SK-N-SH (cell line): ENCODE measurements around the gene DTNA.

Source experiments
- POLR2AphosphoS5 ChIP-seq: IDR thresholded peaks from 2 replicates; pipeline ENCODE4 v1.6.1; 2012; ENCODE audit warnings: low read depth, low read length
- RXRA ChIP-seq: IDR thresholded peaks from 2 replicates; pipeline ENCODE4 v1.4.0; 2012; ENCODE audit warnings: low read depth, mild to moderate bottlenecking, borderline replicate concordance
- TF ChIP-seq, protein P1 (sequence below): fragments of 200-600 bp; sonication (generic); IDR thresholded peaks from 2 replicates; pipeline ENCODE4 v1.6.1; 2017; ENCODE audit warnings: antibody characterized with exemption, mild to moderate bottlenecking, moderate library complexity

DNA sequence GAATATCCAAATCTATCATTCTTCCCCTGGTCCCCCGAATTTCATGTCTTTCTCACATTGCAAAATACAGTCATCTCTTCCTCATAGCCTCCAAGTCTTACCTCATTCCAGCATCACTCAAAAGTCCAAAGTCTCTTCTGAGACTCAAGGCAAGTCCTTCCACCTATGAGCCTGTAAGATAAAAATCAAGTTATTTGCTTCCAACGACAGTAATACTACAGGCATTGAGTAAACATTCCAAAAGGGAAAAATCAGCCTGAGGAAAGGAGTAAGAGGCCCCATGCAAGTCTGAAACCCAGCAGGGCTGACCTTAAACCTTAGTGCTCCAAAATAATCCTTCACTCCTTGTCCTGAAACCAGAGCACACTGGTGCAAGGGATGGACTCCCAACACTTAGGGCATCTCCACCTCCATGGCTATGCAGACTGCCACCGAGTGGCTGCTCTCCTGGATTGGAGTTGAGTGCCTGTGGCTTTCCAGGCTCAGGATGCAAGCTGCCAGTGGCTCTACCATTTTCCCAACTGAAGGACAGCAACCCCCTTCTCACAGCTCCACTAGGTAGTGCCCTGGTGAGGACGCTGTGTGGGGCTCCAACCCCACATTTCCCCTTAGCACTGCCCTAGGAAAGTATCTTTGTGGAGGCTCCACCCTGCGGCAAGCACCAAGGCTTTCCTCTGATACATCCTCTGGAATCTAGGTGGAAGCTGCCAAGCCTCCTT, 16.3 kb downstream of the DTNA start:
- no peak for TF ChIP-seq POLR2AphosphoS5
- TF ChIP-seq, protein P1, sequence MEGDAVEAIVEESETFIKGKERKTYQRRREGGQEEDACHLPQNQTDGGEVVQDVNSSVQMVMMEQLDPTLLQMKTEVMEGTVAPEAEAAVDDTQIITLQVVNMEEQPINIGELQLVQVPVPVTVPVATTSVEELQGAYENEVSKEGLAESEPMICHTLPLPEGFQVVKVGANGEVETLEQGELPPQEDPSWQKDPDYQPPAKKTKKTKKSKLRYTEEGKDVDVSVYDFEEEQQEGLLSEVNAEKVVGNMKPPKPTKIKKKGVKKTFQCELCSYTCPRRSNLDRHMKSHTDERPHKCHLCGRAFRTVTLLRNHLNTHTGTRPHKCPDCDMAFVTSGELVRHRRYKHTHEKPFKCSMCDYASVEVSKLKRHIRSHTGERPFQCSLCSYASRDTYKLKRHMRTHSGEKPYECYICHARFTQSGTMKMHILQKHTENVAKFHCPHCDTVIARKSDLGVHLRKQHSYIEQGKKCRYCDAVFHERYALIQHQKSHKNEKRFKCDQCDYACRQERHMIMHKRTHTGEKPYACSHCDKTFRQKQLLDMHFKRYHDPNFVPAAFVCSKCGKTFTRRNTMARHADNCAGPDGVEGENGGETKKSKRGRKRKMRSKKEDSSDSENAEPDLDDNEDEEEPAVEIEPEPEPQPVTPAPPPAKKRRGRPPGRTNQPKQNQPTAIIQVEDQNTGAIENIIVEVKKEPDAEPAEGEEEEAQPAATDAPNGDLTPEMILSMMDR = no peak
- TF ChIP-seq RXRA = no peak
